Coronary artery (tissue), 2 donors: ENCODE measurements around the gene TECTA.

Experiments
- DNase-seq: peaks from one replicate; pipeline ENCODE4 v3.0.0-alpha.2; 2017; ENCODE audit warnings: low spot score
- H3K27ac ChIP-seq, 2 donors: fragments of 200-600 bp; sonication (generic); one replicate each; pipeline ENCODE4 v1.5.1; 2016 to 2019
- H3K4me3 ChIP-seq: fragments of 200-600 bp; sonication (generic); 2 replicates; pipeline ENCODE4 v1.5.1; 2016; ENCODE audit warnings: mild to moderate bottlenecking, moderate library complexity
- TF ChIP-seq, protein P1 (sequence below): fragments of 200-600 bp; sonication (generic); IDR thresholded peaks from one replicate; pipeline ENCODE4 v1.5.1; 2019; ENCODE audit warnings: antibody characterized with exemption

TECTA gene, protein sequence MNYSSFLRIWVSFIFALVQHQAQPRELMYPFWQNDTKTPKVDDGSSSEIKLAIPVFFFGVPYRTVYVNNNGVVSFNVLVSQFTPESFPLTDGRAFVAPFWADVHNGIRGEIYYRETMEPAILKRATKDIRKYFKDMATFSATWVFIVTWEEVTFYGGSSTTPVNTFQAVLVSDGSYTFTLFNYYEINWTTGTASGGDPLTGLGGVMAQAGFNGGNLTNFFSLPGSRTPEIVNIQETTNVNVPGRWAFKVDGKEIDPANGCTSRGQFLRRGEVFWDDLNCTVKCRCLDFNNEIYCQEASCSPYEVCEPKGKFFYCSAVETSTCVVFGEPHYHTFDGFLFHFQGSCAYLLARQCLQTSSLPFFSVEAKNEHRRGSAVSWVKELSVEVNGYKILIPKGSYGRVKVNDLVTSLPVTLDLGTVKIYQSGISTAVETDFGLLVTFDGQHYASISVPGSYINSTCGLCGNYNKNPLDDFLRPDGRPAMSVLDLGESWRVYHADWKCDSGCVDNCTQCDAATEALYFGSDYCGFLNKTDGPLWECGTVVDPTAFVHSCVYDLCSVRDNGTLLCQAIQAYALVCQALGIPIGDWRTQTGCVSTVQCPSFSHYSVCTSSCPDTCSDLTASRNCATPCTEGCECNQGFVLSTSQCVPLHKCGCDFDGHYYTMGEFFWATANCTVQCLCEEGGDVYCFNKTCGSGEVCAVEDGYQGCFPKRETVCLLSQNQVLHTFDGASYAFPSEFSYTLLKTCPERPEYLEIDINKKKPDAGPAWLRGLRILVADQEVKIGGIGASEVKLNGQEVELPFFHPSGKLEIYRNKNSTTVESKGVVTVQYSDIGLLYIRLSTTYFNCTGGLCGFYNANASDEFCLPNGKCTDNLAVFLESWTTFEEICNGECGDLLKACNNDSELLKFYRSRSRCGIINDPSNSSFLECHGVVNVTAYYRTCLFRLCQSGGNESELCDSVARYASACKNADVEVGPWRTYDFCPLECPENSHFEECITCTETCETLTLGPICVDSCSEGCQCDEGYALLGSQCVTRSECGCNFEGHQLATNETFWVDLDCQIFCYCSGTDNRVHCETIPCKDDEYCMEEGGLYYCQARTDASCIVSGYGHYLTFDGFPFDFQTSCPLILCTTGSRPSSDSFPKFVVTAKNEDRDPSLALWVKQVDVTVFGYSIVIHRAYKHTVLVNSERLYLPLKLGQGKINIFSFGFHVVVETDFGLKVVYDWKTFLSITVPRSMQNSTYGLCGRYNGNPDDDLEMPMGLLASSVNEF (N-terminal part only)

DNA sequence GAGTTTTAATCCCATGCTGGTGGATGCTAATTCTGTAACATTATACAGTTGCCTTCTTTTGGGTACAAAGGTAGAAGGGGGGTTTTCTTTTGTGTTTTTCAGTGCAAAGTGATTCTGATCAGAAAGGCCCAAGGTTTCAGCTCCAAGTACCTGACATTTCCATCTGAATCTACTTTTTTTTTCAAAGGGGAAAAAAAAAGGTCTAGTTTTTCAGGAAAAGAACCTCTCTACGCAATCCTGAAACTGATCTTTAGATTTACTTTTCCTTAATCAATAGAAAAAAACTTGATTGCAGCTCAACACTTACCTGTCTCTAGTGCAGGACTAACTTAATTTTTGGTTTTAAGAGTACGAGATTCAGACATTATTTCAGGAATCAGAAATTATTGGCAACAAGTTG lies at the start of gene TECTA:
Gene TECTA (plus strand): TSS at position 301 of the 400 bp plus-strand sequence. CDS start 1,423 bp downstream, outside the sequence.
- TF ChIP-seq, protein P1, sequence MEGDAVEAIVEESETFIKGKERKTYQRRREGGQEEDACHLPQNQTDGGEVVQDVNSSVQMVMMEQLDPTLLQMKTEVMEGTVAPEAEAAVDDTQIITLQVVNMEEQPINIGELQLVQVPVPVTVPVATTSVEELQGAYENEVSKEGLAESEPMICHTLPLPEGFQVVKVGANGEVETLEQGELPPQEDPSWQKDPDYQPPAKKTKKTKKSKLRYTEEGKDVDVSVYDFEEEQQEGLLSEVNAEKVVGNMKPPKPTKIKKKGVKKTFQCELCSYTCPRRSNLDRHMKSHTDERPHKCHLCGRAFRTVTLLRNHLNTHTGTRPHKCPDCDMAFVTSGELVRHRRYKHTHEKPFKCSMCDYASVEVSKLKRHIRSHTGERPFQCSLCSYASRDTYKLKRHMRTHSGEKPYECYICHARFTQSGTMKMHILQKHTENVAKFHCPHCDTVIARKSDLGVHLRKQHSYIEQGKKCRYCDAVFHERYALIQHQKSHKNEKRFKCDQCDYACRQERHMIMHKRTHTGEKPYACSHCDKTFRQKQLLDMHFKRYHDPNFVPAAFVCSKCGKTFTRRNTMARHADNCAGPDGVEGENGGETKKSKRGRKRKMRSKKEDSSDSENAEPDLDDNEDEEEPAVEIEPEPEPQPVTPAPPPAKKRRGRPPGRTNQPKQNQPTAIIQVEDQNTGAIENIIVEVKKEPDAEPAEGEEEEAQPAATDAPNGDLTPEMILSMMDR, result no peak
- no peak within 1 kb of the TSS for H3K27ac ChIP-seq
- no peak for DNase-seq
- no peak within 1 kb of the TSS for H3K4me3 ChIP-seq

DNA sequence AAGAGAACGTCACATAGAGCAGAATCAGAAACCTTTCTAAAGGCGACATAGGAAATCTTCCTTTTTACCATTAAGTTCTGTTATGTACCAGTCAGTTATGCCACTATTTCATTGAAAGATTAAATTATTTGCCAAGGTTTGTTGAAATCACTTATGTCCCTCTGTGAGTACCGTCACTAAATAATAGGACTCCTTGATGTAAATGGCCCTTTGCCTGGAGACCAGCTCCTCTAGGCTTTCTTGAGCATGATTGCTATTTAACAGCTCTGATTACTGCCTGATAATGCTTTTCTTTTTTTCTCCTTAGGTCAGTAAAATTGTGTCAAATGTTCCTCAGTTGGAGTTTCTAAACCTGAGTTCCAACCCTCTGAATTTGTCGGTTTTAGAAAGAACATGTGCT lies 47.8 kb upstream of the TECTA start:
- H3K4me3 ChIP-seq, result no peak overlapping the region
- no peak for DNase-seq
- TF ChIP-seq, protein P1, result no peak
- H3K27ac ChIP-seq, result no peak overlapping the region

DNA sequence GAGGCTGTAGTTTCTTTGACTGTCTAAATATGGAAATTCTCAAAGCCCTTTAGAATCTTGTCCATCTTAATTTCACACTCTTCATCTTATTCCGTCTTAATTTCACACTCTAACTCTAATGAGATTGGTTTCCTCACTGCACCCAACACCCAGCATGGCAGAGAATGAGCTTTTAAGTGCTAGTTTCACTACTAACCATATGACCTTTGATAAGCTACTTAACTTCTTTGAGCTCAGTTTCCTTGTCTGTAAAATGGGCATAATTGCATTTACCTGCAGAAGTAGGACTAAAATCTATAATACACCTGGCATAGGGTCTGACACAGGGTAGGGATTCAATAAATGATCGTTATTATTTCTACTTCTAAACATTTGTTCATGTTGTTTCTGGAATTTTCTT lies 46.8 kb upstream of the TECTA start:
- DNase-seq, result no peak
- TF ChIP-seq, protein P1, result no peak
- Histone ChIP-seq H3K4me3 (no peak overlapping the region), H3K27ac (no peak overlapping the region)

DNA sequence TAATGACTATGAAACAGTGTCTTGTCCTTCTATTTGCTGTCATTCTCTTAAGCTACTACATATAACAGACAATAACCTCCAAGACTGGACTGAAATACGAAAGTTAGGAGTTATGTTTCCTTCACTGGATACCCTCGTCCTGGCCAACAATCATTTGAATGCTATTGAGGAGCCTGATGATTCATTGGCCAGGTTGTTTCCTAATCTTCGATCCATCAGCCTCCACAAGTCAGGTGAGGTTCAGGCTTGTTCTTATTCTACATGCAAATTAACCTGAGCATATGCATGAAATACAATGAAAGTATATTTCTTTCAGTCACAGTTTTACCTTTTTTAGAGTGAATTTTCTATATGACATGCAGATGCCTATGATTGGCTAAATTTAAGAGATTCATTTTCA lies 46.0 kb upstream of the TECTA start:
- TF ChIP-seq, protein P1, result no peak
- DNase-seq, result no peak
- H3K4me3 ChIP-seq, result no peak overlapping the region
- H3K27ac ChIP-seq, result no peak overlapping the region

DNA sequence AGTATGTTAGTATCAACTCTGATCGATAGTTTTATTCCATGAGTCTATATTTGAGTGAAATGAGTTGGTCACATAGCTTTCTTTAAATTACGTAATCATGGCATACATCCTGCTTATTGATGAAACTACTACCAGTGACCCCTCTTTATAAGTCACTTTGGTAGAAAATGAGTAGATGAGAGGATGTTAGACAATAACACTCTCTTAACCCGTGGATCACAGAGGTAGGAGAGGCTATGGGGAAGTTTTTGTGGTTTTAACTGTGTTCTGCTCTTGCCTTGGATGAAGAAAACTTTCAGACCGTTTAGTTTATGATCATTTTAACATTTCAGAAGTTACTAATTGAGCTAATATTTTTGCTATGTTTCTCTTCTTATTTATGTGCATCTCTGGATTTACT lies 43.1 kb upstream of the TECTA start:
- Histone ChIP-seq H3K27ac (no peak overlapping the region), H3K4me3 (no peak overlapping the region)
- TF ChIP-seq, protein P1, result no peak
- no peak for DNase-seq

DNA sequence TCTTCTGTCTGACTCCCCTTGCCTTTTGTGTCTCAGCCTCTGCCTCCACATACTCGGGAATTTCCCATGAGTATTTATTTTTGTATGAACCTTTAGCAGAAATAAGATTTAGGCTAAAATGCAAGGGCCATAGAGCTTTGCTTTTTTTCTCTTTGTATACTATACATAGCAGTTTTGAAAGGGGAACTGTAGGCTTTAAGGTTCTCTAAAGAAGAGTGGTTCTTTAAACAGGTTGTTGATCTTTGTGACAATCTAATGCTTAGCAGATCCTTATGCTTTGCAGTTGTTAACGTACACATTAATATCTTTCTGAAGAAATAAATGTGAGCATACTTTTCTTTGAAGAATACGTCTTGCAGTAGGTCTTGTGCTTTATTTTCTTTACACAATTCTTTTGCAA lies 42.1 kb upstream of the TECTA start:
- TF ChIP-seq, protein P1, result no peak
- H3K27ac ChIP-seq, result no peak overlapping the region
- H3K4me3 ChIP-seq, result no peak overlapping the region
- DNase-seq, result no peak
